Endodermal cell (in vitro differentiated cells): ENCODE measurements around the gene LMO3. TPM values are rescaled to one million over a fixed set of nuclear protein-coding genes. Genes with fewer than 3 reads are reported as not detected.

Source experiments
- DNase-seq: peaks from one replicate; pipeline ENCODE4 v3.0.0-alpha.2; 2017
- H3K27ac ChIP-seq: 2 replicates; pipeline ENCODE4 v1.5.1; 2013; ENCODE audit warnings: mild to moderate bottlenecking, low read depth, low read length, moderate library complexity
- H3K27me3 ChIP-seq: 2 replicates; pipeline ENCODE4 v1.6.1; 2013; ENCODE audit warnings: mild to moderate bottlenecking, low read length, moderate library complexity; ENCODE audit not compliant: insufficient read depth, control insufficient read depth, poor library complexity, severe bottlenecking
- H3K36me3 ChIP-seq: 2 replicates; pipeline ENCODE4 v1.7.0; 2013; ENCODE audit warnings: mild to moderate bottlenecking, low read length, moderate library complexity; ENCODE audit not compliant: control insufficient read depth, insufficient read depth
- H3K4me1 ChIP-seq: one replicate; pipeline ENCODE4 v1.7.0; 2013; ENCODE audit warnings: low read length; ENCODE audit not compliant: control insufficient read depth, insufficient read depth
- H3K4me3 ChIP-seq: 2 replicates; pipeline ENCODE4 v1.5.1; 2013; ENCODE audit warnings: mild to moderate bottlenecking, low read length, moderate library complexity
- H3K9ac ChIP-seq: 2 replicates; pipeline ENCODE4 v1.6.1; 2013; ENCODE audit warnings: mild to moderate bottlenecking, low read length, moderate library complexity; ENCODE audit not compliant: poor library complexity, severe bottlenecking; ENCODE audit errors: extremely low read depth
- H3K9me3 ChIP-seq: 2 replicates; pipeline ENCODE4 v1.6.1; 2013; ENCODE audit warnings: mild to moderate bottlenecking, low read length, moderate library complexity; ENCODE audit not compliant: control insufficient read depth
- H3K27ac Mint-ChIP-seq: 2 replicates; pipeline ENCODE4 v1.8.0; 2020; ENCODE audit warnings: mixed read lengths
- H3K27me3 Mint-ChIP-seq: 2 replicates; pipeline ENCODE4 v1.8.0; 2021; ENCODE audit warnings: mild to moderate bottlenecking, mixed read lengths; ENCODE audit not compliant: insufficient read depth
- H3K36me3 Mint-ChIP-seq: 2 replicates; pipeline ENCODE4 v1.8.0; 2020; ENCODE audit warnings: low read depth, mixed read lengths
- H3K4me1 Mint-ChIP-seq: 2 replicates; pipeline ENCODE4 v1.8.0; 2020; ENCODE audit warnings: mixed read lengths
- H3K4me3 Mint-ChIP-seq: 2 replicates; pipeline ENCODE4 v1.8.0; 2020; ENCODE audit warnings: mild to moderate bottlenecking, moderate library complexity, mixed read lengths
- H3K9me3 Mint-ChIP-seq: 2 replicates; pipeline ENCODE4 v1.8.0; 2020; ENCODE audit warnings: mild to moderate bottlenecking, mixed read lengths
- WGBS, 2 experiments: methylation state at CpG; one replicate each; pipeline versions ENCODE4 v1.1.5 to v1.1.7; 2013; ENCODE audit warnings: missing lambda C conversion rate in 2 of 2, mixed read lengths in 1 of 2; ENCODE audit not compliant: insufficient coverage in 1 of 2, insufficient read length in 1 of 2; 5-methylcytosine and 5-hydroxymethylcytosine counted together
- total RNA-seq, 2 donors: library from RNA; stranded (reverse); fragmentation: NEBNext Ultra II Directional in 1 of 2; extraction: Animal tissue kit (Norgen Biotek cat#: 25700) in 1 of 2; gene quantifications; 2 replicates in 1 of 2; 3 replicates in 1 of 2; pipeline ENCODE4 v1.2.1, GENCODE V29; 2021
- TF ChIP-seq, protein P1 (sequence below): fragments of 200-600 bp; sonication (generic); conservative IDR thresholded peaks from 2 replicates; pipeline ENCODE4 v1.5.0; 2021; ENCODE audit warnings: antibody characterized with exemption, mild to moderate bottlenecking

LMO3 gene
- total RNA-seq, 2 donors from 2014 or later: 0.77 to 3.2 TPM

DNA sequence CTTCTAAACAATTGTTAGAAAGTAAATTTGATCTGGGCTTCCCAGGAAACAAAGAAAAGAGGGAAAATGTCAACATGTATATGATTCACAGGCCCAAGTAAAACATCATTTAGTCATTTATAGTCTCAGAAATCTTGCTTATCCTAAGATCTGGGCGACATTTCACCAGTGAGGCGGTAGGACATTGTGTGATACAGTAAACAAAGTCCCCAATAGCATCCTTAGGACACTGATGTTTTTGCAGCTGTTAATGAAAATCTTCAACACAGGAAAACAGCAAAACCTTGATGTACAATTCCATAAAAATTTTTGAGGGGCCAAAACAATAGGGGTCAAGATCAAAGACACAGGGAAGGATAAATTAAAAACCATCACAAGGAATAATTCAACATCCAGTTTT is 20.2 kb downstream of the LMO3 start:
- H3K4me3 Mint-ChIP-seq: no peak overlapping the region
- Histone ChIP-seq H3K27ac (no peak overlapping the region), H3K9me3 (no peaks in the 10 kb centered on the region), H3K27me3 (no peaks in the 10 kb centered on the region), H3K36me3 (no peaks in the 10 kb centered on the region), H3K9ac (no peak overlapping the region), H3K4me3 (no peak overlapping the region), H3K4me1 (no peaks in the 10 kb centered on the region)
- H3K4me1 Mint-ChIP-seq: no peaks in the 10 kb centered on the region
- TF ChIP-seq, protein P1, sequence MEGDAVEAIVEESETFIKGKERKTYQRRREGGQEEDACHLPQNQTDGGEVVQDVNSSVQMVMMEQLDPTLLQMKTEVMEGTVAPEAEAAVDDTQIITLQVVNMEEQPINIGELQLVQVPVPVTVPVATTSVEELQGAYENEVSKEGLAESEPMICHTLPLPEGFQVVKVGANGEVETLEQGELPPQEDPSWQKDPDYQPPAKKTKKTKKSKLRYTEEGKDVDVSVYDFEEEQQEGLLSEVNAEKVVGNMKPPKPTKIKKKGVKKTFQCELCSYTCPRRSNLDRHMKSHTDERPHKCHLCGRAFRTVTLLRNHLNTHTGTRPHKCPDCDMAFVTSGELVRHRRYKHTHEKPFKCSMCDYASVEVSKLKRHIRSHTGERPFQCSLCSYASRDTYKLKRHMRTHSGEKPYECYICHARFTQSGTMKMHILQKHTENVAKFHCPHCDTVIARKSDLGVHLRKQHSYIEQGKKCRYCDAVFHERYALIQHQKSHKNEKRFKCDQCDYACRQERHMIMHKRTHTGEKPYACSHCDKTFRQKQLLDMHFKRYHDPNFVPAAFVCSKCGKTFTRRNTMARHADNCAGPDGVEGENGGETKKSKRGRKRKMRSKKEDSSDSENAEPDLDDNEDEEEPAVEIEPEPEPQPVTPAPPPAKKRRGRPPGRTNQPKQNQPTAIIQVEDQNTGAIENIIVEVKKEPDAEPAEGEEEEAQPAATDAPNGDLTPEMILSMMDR: no peak
- WGBS, 2 experiments: 92 to 96% methylated on average over 2 of the region's 2 CpGs
- H3K36me3 Mint-ChIP-seq: no peaks in the 10 kb centered on the region
- DNase-seq: no peak
- no peak overlapping the region for H3K27ac Mint-ChIP-seq
- H3K27me3 Mint-ChIP-seq: no peaks in the 10 kb centered on the region
- no peaks in the 10 kb centered on the region for H3K9me3 Mint-ChIP-seq

DNA sequence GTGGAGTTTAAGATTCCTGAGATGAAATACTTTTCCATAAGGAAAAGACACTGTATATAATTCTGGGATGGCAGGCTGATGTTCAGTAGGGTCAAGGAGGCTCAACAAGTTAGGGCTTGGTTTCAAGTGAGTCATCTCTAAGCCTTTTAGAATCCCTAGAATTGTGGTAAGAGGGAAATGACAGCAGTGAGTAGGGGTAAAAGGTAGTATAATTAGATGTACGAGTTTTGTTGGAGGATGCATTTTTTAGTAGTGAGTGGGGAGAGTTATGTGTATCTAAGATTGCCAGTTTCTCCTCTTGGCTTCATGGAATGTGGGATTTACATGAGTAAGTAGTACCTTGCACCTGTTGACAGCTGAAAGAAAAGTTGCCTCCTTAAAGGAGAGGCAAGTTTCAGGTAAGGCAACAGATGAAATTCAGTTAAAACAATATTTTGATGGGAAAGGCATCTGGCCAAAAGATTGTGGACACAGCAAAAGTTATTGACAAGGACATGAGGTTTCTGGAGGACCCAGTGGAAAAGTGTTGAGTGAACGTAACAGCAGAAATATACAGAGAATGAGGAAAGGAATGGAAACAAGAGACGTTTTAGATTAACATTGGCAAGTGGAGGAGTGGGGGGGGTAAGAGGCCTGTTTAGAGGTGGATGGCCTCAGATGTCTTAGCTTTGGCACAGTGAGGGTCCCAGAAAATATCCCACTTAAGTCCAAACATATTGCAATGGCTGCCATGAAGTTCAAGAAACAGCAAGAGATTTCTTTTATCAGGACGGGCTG is 21.8 kb downstream of the LMO3 start:
- DNase-seq: no peak
- H3K27ac Mint-ChIP-seq: no peak overlapping the region
- Histone ChIP-seq H3K9me3 (no peaks in the 10 kb centered on the region), H3K27me3 (no peaks in the 10 kb centered on the region), H3K27ac (no peak overlapping the region), H3K36me3 (no peaks in the 10 kb centered on the region), H3K9ac (no peak overlapping the region), H3K4me1 (no peaks in the 10 kb centered on the region), H3K4me3 (no peak overlapping the region)
- TF ChIP-seq, protein P1: no peak
- no peaks in the 10 kb centered on the region for H3K27me3 Mint-ChIP-seq
- no peak overlapping the region for H3K4me3 Mint-ChIP-seq
- no peaks in the 10 kb centered on the region for H3K36me3 Mint-ChIP-seq
- no peaks in the 10 kb centered on the region for H3K9me3 Mint-ChIP-seq
- WGBS, 2 experiments: 94 to 96% methylated on average over 3 to 4 of the region's 4 CpGs
- H3K4me1 Mint-ChIP-seq: no peaks in the 10 kb centered on the region

DNA sequence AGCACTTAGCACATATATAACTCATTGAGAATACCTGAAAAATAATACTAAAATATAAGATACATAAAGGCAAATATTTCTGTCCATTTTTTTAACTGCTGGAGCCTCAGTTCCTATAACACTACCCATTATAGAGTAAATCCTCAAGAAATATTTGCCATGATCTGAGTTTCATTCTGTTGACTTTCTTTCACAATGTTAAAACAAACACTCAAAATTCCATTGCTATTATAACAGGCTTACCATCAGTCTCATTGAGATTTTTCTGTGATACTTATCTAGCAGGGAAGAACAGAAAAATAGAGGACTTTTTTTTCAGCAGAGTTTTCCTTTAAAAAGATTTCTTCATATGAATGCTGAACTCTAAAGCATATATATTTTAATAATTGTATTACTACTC is 24.5 kb downstream of the LMO3 start:
- Mint-ChIP-seq H3K9me3 (no peaks in the 10 kb centered on the region), H3K36me3 (no peaks in the 10 kb centered on the region), H3K27me3 (peaks cover 10% of the 10 kb centered on the region), H3K27ac (no peak overlapping the region), H3K4me1 (no peaks in the 10 kb centered on the region), H3K4me3 (no peak overlapping the region)
- H3K4me1 ChIP-seq: no peaks in the 10 kb centered on the region
- peaks cover 8% of the 10 kb centered on the region for H3K27me3 ChIP-seq
- no peak overlapping the region for H3K27ac ChIP-seq
- no peaks in the 10 kb centered on the region for H3K36me3 ChIP-seq
- DNase-seq: no peak
- H3K9me3 ChIP-seq: no peaks in the 10 kb centered on the region
- TF ChIP-seq, protein P1: no peak
- no peak overlapping the region for H3K9ac ChIP-seq
- no peak overlapping the region for H3K4me3 ChIP-seq
